Stimulated activated CD4-positive, alpha-beta T cell treated with anti-CD3 and anti-CD28 coated beads, TNF-alpha, amount 100 ng/mL, for 4 hours (primary cell): ENCODE measurements around the gene UGT1A4.

Source experiments
- DNase-seq, 3 experiments: peaks; one replicate each; pipeline ENCODE4 v3.0.0-alpha.2; 2020; ENCODE audit warnings: low read depth in 3 of 3

The UGT1A4 gene

GRCh38 chr2:233811732-233812131, 93.2 kb downstream of the UGT1A4 start:
- DNase-seq = no peak

- DNase-seq = no peak
These were observed 94.9 kb downstream of the UGT1A4 start for GRCh38 chr2:233813236-233814055.

GRCh38 chr2:233814056-233814835, 95.7 kb downstream of the UGT1A4 start:
- no peak for DNase-seq

- no peak for DNase-seq
These were observed 97.3 kb downstream of the UGT1A4 start for GRCh38 chr2:233815861-233816260.

- DNase-seq = no peak
These were observed 97.8 kb downstream of the UGT1A4 start for GRCh38 chr2:233816334-233816733.

- no peak for DNase-seq
These were observed 98.2 kb downstream of the UGT1A4 start for GRCh38 chr2:233816771-233817170.

- DNase-seq = no peak
These were observed 98.9 kb downstream of the UGT1A4 start for GRCh38 chr2:233817361-233817911.

- no peak for DNase-seq
These were observed 99.6 kb downstream of the UGT1A4 start for GRCh38 chr2:233817995-233818638.

- no peak for DNase-seq
These were observed 100.4 kb downstream of the UGT1A4 start for GRCh38 chr2:233818639-233819621.

- DNase-seq = no peak
These were observed 101.6 kb downstream of the UGT1A4 start for GRCh38 chr2:233819884-233820773.

GRCh38 chr2:233820774-233821105, 102.2 kb downstream of the UGT1A4 start:
- no peak for DNase-seq

- DNase-seq = no peak
These were observed 102.7 kb downstream of the UGT1A4 start for GRCh38 chr2:233821196-233821595.

- DNase-seq = no peak
These were observed 103.2 kb downstream of the UGT1A4 start for GRCh38 chr2:233821709-233822100.

- DNase-seq = no peak
These were observed 103.7 kb downstream of the UGT1A4 start for GRCh38 chr2:233822101-233822771.
